A549 (cell line): ENCODE data around the gene CFB. TPM values are rescaled to one million over a fixed set of nuclear protein-coding genes. Genes with fewer than 3 reads are reported as not detected.

Experiments used
- ATAC-seq, 2 experiments: fragments of 200-7000 bp in 1 of 2; fragments of >200 bp in 1 of 2; cut with Nextera tagmentation in 1 of 2; cut with Tn5 transposase in 1 of 2; 3 replicates each; pipeline versions ENCODE4 v1.8.0 to v1.9.1; 2018 to 2020; ENCODE audit warnings: mild to moderate bottlenecking in 1 of 2, moderate library complexity in 1 of 2
- CTCF ChIA-PET: fragments of 300-600 bp; sonication (Branson Sonifier 250); formaldehyde crosslinking; extraction: SDS; loops from one replicate; lab custom pipeline; 2021; ENCODE audit warnings: antibody characterized with exemption, inconsistent platforms; lab: Yijun Ruan, JAX
- POLR2A ChIA-PET: fragments of 350-600 bp; formaldehyde crosslinking; extraction: SDS; loops from one replicate; lab custom pipeline; 2021; ENCODE audit warnings: antibody characterized with exemption, inconsistent platforms; lab: Yijun Ruan, JAX
- DNase-seq, 2 experiments: peaks; one replicate each; pipeline versions ENCODE4 v3.0.0 to v3.0.0-alpha.2; 2011 to 2016; ENCODE audit warnings: low read depth in 1 of 2, low spot score in 1 of 2
- FAIRE-seq: peaks from 2 replicates; lab custom pipeline; 2011; peaks lifted over from hg19 to GRCh38; lab: Jason Lieb, UNC
- H3K27ac ChIP-seq, 2 experiments: fragments of >200 bp; sonication (Bioruptor Twin); formaldehyde crosslinking; 3 replicates each; pipeline ENCODE4 v1.5.1; 2016 to 2017
- H3K4me1 ChIP-seq: fragments of >200 bp; sonication (Bioruptor Twin); formaldehyde crosslinking; 3 replicates; pipeline ENCODE4 v1.6.1; 2016
- H3K4me2 ChIP-seq: fragments of >200 bp; sonication (Bioruptor Twin); formaldehyde crosslinking; 3 replicates; pipeline ENCODE4 v1.6.1; 2016
- H3K4me3 ChIP-seq: fragments of >200 bp; sonication (Bioruptor Twin); formaldehyde crosslinking; 3 replicates; pipeline ENCODE4 v1.5.1; 2016
- H3K9me3 ChIP-seq: fragments of >200 bp; sonication (Bioruptor Twin); formaldehyde crosslinking; 3 replicates; pipeline ENCODE4 v1.6.1; 2016
- CBX2 ChIP-seq: fragments of 200-600 bp; sonication (generic); IDR thresholded peaks from 2 replicates; pipeline ENCODE4 v1.6.1; 2016; ENCODE audit warnings: low read depth, mild to moderate bottlenecking, borderline replicate concordance
- CEBPB ChIP-seq, 2 experiments: fragments of >200 bp in 1 of 2; sonication (Bioruptor Twin) in 1 of 2; formaldehyde crosslinking in 1 of 2; IDR thresholded peaks; 2 replicates each; pipeline ENCODE4 v1.6.1; 2012 to 2016
- CHD2 ChIP-seq: fragments of 150-350 bp; IDR thresholded peaks from 2 replicates; pipeline ENCODE4 v1.6.1; 2014; ENCODE audit warnings: low read length; ENCODE audit not compliant: partially characterized antibody
- E2F6 ChIP-seq: IDR thresholded peaks from 2 replicates; pipeline ENCODE4 v1.6.1; 2012; ENCODE audit warnings: low read depth, borderline replicate concordance
- EHF ChIP-seq: fragments of 250-450 bp; sonication (Bioruptor Pico); IDR thresholded peaks from 2 replicates; pipeline ENCODE4 v1.5.0; 2020; ENCODE audit warnings: mild to moderate bottlenecking
- EHMT2 ChIP-seq: fragments of 200-600 bp; sonication (generic); IDR thresholded peaks from 2 replicates; pipeline ENCODE4 v1.6.1; 2016; ENCODE audit warnings: antibody characterized with exemption, low read depth, mild to moderate bottlenecking, moderate library complexity
- EP300 ChIP-seq, 2 experiments: fragments of >200 bp; sonication (Bioruptor Twin); formaldehyde crosslinking; IDR thresholded peaks; 2 replicates in 1 of 2; 3 replicates in 1 of 2; pipeline ENCODE4 v1.6.1; 2016 to 2017
- ESRRA ChIP-seq: fragments of 150-350 bp; IDR thresholded peaks from 2 replicates; pipeline ENCODE4 v1.6.1; 2014; ENCODE audit warnings: mild to moderate bottlenecking, low read length, borderline replicate concordance
- FOSB ChIP-seq: fragments of 250-450 bp; sonication (Bioruptor Pico); IDR thresholded peaks from 2 replicates; pipeline ENCODE4 v1.5.0; 2020; ENCODE audit warnings: mild to moderate bottlenecking, moderate library complexity
- FOSL2 ChIP-seq, 2 experiments: fragments of 450-650 bp in 1 of 2; fragments of >200 bp in 1 of 2; sonication (Bioruptor Twin) in 1 of 2; formaldehyde crosslinking; IDR thresholded peaks; 2 replicates each; pipeline versions ENCODE4 v1.5.0 to v1.6.1; 2016 to 2020; ENCODE audit warnings: mild to moderate bottlenecking in 1 of 2, moderate library complexity in 1 of 2
- HES2 ChIP-seq: fragments of >200 bp; sonication (Bioruptor Twin); formaldehyde crosslinking; IDR thresholded peaks from 2 replicates; pipeline ENCODE4 v1.6.1; 2016
- MYC ChIP-seq: IDR thresholded peaks from 2 replicates; pipeline ENCODE4 v1.6.1; 2012; ENCODE audit warnings: mild to moderate bottlenecking, inconsistent platforms, low read length, improper control_type of control experiment, borderline replicate concordance
- NPAS2 ChIP-seq: fragments of 250-450 bp; sonication (Bioruptor Pico); IDR thresholded peaks from 2 replicates; pipeline ENCODE4 v1.8.0; 2022; ENCODE audit warnings: mild to moderate bottlenecking, moderate library complexity, borderline replicate concordance
- PHF8 ChIP-seq: fragments of 200-600 bp; sonication (generic); IDR thresholded peaks from 2 replicates; pipeline ENCODE4 v1.6.1; 2016; ENCODE audit warnings: low read depth, mild to moderate bottlenecking, antibody characterized with exemption, moderate library complexity, borderline replicate concordance
- POLR2A ChIP-seq: IDR thresholded peaks from 2 replicates; pipeline ENCODE4 v1.6.1; 2012; ENCODE audit warnings: mild to moderate bottlenecking, low read length
- RFX5 ChIP-seq: fragments of 450-650 bp; IDR thresholded peaks from 2 replicates; pipeline ENCODE4 v1.7.1; 2014; ENCODE audit warnings: antibody characterized with exemption, mild to moderate bottlenecking, moderate library complexity
- TFCP2L1 ChIP-seq: fragments of 250-450 bp; sonication (Bioruptor Pico); IDR thresholded peaks from 2 replicates; pipeline ENCODE4 v1.5.0; 2021; ENCODE audit warnings: mild to moderate bottlenecking
- ZFP36 ChIP-seq: fragments of 450-650 bp; IDR thresholded peaks from 2 replicates; pipeline ENCODE4 v1.6.1; 2014; ENCODE audit warnings: borderline replicate concordance; ENCODE audit not compliant: partially characterized antibody
- ZNF302 ChIP-seq: fragments of 250-450 bp; sonication (Bioruptor Pico); IDR thresholded peaks from 2 replicates; pipeline ENCODE4 v1.9.0; 2021; ENCODE audit warnings: inconsistent platforms, mild to moderate bottlenecking, moderate library complexity
- WGBS: methylation state at CpG from one replicate; pipeline ENCODE4 v1.1.6; 2017; ENCODE audit errors: missing lambda C conversion rate; 5-methylcytosine and 5-hydroxymethylcytosine counted together
- polyA plus RNA-seq, 4 experiments: library from polyadenylated mRNA; depleted of rRNA in 3 of 4; stranded (reverse); fragments of >200 nt; fragmentation: RNase III in 1 of 4; extraction: RNeasy Plus Mini Kit Qiagen cat#74134 plus additional on column Dnase treatment in 1 of 4; gene quantifications; 2 replicates in 3 of 4; 3 replicates in 1 of 4; pipeline ENCODE4 v1.2.3, GENCODE V29; 2011 to 2017
- TF ChIP-seq, protein P1 (sequence below): fragments of 450-650 bp; IDR thresholded peaks from 2 replicates; pipeline ENCODE4 v1.6.1; 2014; ENCODE audit warnings: antibody characterized with exemption
- TF ChIP-seq, protein P2 (sequence below): fragments of 250-450 bp; sonication (Bioruptor Pico); IDR thresholded peaks from 2 replicates; pipeline ENCODE4 v1.5.0; 2021; ENCODE audit warnings: mild to moderate bottlenecking, moderate library complexity, borderline replicate concordance
- TF ChIP-seq, protein P3 (sequence below): fragments of >200 bp; sonication (Bioruptor Twin); formaldehyde crosslinking; IDR thresholded peaks from 3 replicates; pipeline ENCODE4 v1.6.1; 2016

CFB gene
- polyA plus RNA-seq, 2 of the 4 experiments (the other 2 are of a cell fraction): 4.4 to 5.6 TPM

DNA sequence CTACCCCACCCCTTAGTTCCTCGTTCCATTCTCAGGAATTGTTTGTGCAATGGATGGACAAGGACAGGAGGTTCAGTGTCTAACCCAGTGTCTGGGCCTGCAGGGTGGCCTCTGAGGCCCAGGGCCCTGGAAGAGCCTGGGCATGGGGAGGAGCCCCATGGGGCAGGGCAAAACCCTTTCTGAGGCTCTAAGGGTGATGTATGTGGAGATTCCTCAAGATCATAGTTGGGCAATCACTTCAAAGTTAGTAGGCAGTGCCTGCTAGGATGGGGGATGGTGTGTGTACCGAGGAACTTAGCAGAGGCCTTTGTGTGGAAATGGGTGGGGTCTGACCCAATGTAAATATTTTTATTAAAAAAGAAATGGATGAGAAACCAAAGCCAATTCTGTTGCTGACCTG, 25.1 kb upstream of the CFB start (continued):
- TF ChIP-seq E2F6: no peak

GRCh38 chr6:31922942-31923341, 23.0 kb upstream of the CFB start:
- H3K4me1 ChIP-seq: peaks cover 14% of the 10 kb centered on the region
- no peak for DNase-seq
- peak in 1 of 2 experiments; percentile 52; a peak in 1 of 6 replicates for ATAC-seq
- H3K27ac ChIP-seq: no peak overlapping the region
- H3K9me3 ChIP-seq: peaks cover 3% of the 10 kb centered on the region; the same call in 1 of the 3 replicates
- H3K4me3 ChIP-seq: no peak overlapping the region
- no peak for TF ChIP-seq CHD2
- no peak overlapping the region for H3K4me2 ChIP-seq
- 21% methylated on average over 5 of the region's 5 CpGs for WGBS
- ChIA-PET POLR2A (no interaction called here), CTCF (interaction anchor here (0.8 to 4.9 kb wide), 3 partner anchors 20 to 85 kb away, joined by 3 to 24 read pairs (median 3); no protein-coding TSS in a partner anchor)
- no peak for FAIRE-seq

DNA sequence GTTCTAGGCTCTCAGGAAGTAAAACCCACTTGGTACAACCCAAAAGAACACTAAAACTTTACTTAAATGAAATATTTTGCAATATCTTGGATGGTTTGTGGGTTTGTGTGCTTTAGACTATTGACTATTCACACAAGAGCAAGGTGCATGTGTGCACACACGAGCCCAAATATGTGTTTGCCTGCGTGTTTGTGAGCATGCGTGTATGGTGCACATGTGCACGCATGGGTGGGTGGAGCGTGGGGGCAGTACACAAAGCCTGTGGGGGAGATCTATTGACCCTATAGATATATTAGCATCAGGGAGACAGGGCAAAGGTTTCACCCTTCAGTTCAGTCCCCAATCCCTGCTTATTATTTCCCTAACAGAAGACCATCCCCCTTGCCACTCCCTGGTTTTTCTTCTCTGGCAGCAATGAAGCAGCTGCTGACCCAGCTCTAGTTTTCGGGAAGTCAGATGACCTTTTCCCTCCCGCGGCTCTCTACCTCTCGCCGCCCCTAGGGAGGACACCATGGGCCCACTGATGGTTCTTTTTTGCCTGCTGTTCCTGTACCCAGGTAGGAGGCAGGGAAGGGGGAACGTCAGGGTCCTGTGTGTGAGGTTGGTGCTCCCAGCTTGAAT, 18.5 kb upstream of the CFB start, which contains the start of gene C2:
Gene C2 (plus strand): TSS at position 476 of the 621 bp plus-strand sequence. CDS start 36 bp downstream, at position 512.
- Histone ChIP-seq H3K4me2 (0 out of 3 replicates have a peak within 1 kb of the TSS, but pooled peaks have one; percentile 14), H3K4me3 (no peak within 1 kb of the TSS)

More for the DNA sequence above, 18.5 kb upstream of the CFB start, which contains the start of gene C2:
- no peaks in the 10 kb centered on the region; the same call in 2 of the 3 replicates for H3K4me1 ChIP-seq
- FAIRE-seq (no peak), DNase-seq (no peak), ATAC-seq (no peak)
- POLR2A ChIA-PET: no interaction called here
- no peak within 1 kb of the TSS for H3K27ac ChIP-seq
- peaks cover 3% of the 10 kb centered on the region; the same call in 1 of the 3 replicates for H3K9me3 ChIP-seq
- CTCF ChIA-PET: no interaction called here
- 64% methylated on average over 11 of the region's 11 CpGs for WGBS
- TF ChIP-seq FOSB (CRISPR knock-in tag) (no peak), EHF (CRISPR knock-in tag) (no peak), RFX5 (no peak), CEBPB (IDR thresholded peaks at IDR 0.05) (no peak), MYC (no peak), EHMT2 (no peak), ESRRA (no peak), TFCP2L1 (CRISPR knock-in tag) (no peak), HES2 (no peak), FOSL2 (IDR thresholded peaks at IDR 0.05) (no peak), FOSL2 (CRISPR knock-in tag; IDR thresholded peaks at IDR 0.05) (no peak), EP300 (IDR thresholded peaks at IDR 0.05) (no peak), PHF8 (no peak), CBX2 (no peak), ZNF302 (no peak), NPAS2 (no peak), ZFP36 (no peak), POLR2A (no peak)
- TF ChIP-seq, protein P1, sequence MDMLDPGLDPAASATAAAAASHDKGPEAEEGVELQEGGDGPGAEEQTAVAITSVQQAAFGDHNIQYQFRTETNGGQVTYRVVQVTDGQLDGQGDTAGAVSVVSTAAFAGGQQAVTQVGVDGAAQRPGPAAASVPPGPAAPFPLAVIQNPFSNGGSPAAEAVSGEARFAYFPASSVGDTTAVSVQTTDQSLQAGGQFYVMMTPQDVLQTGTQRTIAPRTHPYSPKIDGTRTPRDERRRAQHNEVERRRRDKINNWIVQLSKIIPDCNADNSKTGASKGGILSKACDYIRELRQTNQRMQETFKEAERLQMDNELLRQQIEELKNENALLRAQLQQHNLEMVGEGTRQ: no peak
- TF ChIP-seq, protein P2, sequence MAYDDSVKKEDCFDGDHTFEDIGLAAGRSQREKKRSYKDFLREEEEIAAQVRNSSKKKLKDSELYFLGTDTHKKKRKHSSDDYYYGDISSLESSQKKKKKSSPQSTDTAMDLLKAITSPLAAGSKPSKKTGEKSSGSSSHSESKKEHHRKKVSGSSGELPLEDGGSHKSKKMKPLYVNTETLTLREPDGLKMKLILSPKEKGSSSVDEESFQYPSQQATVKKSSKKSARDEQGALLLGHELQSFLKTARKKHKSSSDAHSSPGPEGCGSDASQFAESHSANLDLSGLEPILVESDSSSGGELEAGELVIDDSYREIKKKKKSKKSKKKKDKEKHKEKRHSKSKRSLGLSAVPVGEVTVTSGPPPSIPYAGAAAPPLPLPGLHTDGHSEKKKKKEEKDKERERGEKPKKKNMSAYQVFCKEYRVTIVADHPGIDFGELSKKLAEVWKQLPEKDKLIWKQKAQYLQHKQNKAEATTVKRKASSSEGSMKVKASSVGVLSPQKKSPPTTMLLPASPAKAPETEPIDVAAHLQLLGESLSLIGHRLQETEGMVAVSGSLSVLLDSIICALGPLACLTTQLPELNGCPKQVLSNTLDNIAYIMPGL (CRISPR knock-in tag): no peak
- TF ChIP-seq, protein P3, sequence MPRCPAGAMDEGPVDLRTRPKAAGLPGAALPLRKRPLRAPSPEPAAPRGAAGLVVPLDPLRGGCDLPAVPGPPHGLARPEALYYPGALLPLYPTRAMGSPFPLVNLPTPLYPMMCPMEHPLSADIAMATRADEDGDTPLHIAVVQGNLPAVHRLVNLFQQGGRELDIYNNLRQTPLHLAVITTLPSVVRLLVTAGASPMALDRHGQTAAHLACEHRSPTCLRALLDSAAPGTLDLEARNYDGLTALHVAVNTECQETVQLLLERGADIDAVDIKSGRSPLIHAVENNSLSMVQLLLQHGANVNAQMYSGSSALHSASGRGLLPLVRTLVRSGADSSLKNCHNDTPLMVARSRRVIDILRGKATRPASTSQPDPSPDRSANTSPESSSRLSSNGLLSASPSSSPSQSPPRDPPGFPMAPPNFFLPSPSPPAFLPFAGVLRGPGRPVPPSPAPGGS: no peak
